ENCODE results near the gene ARHGAP15.

DNA sequence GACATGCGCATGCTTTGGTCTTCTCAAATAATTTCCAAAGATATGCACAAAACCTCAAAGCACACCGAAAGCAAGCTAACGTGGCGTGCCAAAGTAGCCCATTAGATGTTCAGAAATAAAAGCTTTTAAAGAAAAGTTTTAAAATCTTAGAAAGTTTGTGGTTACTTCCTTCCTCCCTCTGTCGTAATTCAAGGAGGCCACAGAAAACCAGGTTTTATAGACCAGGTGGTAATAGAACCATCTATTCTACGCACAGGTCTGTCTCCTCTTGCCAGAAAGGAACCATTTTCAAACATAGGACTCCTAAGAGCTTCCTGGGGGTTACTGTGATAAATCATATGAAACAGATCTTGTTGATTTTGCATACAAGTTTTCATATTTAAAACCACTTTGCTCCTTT is 487.2 kb downstream of the ARHGAP15 start:
- TF ChIP-seq, protein P1, sequence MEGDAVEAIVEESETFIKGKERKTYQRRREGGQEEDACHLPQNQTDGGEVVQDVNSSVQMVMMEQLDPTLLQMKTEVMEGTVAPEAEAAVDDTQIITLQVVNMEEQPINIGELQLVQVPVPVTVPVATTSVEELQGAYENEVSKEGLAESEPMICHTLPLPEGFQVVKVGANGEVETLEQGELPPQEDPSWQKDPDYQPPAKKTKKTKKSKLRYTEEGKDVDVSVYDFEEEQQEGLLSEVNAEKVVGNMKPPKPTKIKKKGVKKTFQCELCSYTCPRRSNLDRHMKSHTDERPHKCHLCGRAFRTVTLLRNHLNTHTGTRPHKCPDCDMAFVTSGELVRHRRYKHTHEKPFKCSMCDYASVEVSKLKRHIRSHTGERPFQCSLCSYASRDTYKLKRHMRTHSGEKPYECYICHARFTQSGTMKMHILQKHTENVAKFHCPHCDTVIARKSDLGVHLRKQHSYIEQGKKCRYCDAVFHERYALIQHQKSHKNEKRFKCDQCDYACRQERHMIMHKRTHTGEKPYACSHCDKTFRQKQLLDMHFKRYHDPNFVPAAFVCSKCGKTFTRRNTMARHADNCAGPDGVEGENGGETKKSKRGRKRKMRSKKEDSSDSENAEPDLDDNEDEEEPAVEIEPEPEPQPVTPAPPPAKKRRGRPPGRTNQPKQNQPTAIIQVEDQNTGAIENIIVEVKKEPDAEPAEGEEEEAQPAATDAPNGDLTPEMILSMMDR (IDR thresholded peaks at IDR 0.05) = no peak
- TF ChIP-seq POLR2AphosphoS5 (IDR thresholded peaks at IDR 0.05; ENCODE audit: low read depth, low read length) (no peak), SIN3A (IDR thresholded peaks at IDR 0.05; ENCODE audit: borderline replicate concordance, insufficient read depth, low read depth, low read length) (no peak), TCF7L2 (IDR thresholded peaks at IDR 0.05; ENCODE audit: low read depth, low read length) (no peak)
- TF ChIP-seq, protein P2, sequence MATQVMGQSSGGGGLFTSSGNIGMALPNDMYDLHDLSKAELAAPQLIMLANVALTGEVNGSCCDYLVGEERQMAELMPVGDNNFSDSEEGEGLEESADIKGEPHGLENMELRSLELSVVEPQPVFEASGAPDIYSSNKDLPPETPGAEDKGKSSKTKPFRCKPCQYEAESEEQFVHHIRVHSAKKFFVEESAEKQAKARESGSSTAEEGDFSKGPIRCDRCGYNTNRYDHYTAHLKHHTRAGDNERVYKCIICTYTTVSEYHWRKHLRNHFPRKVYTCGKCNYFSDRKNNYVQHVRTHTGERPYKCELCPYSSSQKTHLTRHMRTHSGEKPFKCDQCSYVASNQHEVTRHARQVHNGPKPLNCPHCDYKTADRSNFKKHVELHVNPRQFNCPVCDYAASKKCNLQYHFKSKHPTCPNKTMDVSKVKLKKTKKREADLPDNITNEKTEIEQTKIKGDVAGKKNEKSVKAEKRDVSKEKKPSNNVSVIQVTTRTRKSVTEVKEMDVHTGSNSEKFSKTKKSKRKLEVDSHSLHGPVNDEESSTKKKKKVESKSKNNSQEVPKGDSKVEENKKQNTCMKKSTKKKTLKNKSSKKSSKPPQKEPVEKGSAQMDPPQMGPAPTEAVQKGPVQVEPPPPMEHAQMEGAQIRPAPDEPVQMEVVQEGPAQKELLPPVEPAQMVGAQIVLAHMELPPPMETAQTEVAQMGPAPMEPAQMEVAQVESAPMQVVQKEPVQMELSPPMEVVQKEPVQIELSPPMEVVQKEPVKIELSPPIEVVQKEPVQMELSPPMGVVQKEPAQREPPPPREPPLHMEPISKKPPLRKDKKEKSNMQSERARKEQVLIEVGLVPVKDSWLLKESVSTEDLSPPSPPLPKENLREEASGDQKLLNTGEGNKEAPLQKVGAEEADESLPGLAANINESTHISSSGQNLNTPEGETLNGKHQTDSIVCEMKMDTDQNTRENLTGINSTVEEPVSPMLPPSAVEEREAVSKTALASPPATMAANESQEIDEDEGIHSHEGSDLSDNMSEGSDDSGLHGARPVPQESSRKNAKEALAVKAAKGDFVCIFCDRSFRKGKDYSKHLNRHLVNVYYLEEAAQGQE (IDR thresholded peaks at IDR 0.05; ENCODE audit: insufficient read depth in 1 of 2, low read depth in 2 of 2, low read length in 1 of 2) = no peak
